Measurements from ENCODE around the gene C20orf144.
A peak's percentile ranks its signal among the peaks of the same experiment; 100 is the strongest.

Gene C20orf144

GRCh38 chr20:33659341-33660034, 2.6 kb upstream of the C20orf144 start:
- H3K4me3 ChIP-seq (replicated peaks; ENCODE audit: low read depth, low read length), result no peak overlapping the region
- DNase-seq (ENCODE audit: extremely low read depth, insufficient read length), result no peak
- 0 out of 2 replicates have a peak, but pooled peaks cover 4% of the 10 kb centered on the region for H3K36me3 ChIP-seq (ENCODE audit: control insufficient read depth, insufficient read depth, low read length)
- H3K27me3 ChIP-seq (replicated peaks; ENCODE audit: control insufficient read depth, insufficient read depth, low read length), result no peaks in the 10 kb centered on the region
- no peak for TF ChIP-seq CTCF (IDR thresholded peaks at IDR 0.05; ENCODE audit: insufficient read depth, low read length, poor library complexity, severe bottlenecking)

- Histone ChIP-seq H3K27me3 (replicated peaks; ENCODE audit: control insufficient read depth, insufficient read depth, low read length) (no peaks in the 10 kb centered on the region), H3K4me3 (replicated peaks; ENCODE audit: low read depth, low read length) (no peak overlapping the region), H3K36me3 (ENCODE audit: control insufficient read depth, insufficient read depth, low read length) (0 out of 2 replicates have a peak, but pooled peaks cover 4% of the 10 kb centered on the region)
- no peak for DNase-seq (ENCODE audit: extremely low read depth, insufficient read length)
- no peak for TF ChIP-seq CTCF (IDR thresholded peaks at IDR 0.05; ENCODE audit: insufficient read depth, low read length, poor library complexity, severe bottlenecking)
These were observed 2.0 kb upstream of the C20orf144 start for GRCh38 chr20:33660035-33660684.

GRCh38 chr20:33660685-33661058, 1.5 kb upstream of the C20orf144 start:
- no peak for TF ChIP-seq CTCF (IDR thresholded peaks at IDR 0.05; ENCODE audit: insufficient read depth, low read length, poor library complexity, severe bottlenecking)

GRCh38 chr20:33663161-33664084, 1.3 kb downstream of the C20orf144 start:
- H3K4me3 ChIP-seq (replicated peaks; ENCODE audit: low read depth, low read length), result peak overlapping the region; percentile 73
- DNase-seq (ENCODE audit: extremely low read depth, insufficient read length), result peak; percentile 89
- 0 out of 2 replicates have a peak, but pooled peaks cover 2% of the 10 kb centered on the region for H3K36me3 ChIP-seq (ENCODE audit: control insufficient read depth, insufficient read depth, low read length)
- no peak for TF ChIP-seq CTCF (IDR thresholded peaks at IDR 0.05; ENCODE audit: insufficient read depth, low read length, poor library complexity, severe bottlenecking)
- no peaks in the 10 kb centered on the region for H3K27me3 ChIP-seq (replicated peaks; ENCODE audit: control insufficient read depth, insufficient read depth, low read length)

More at GRCh38 chr20:33660685-33661058, 1.5 kb upstream of the C20orf144 start:
- Histone ChIP-seq H3K4me3 (replicated peaks; ENCODE audit: low read depth, low read length) (no peak overlapping the region), H3K36me3 (ENCODE audit: control insufficient read depth, insufficient read depth, low read length) (0 out of 2 replicates have a peak, but pooled peaks cover 4% of the 10 kb centered on the region), H3K27me3 (replicated peaks; ENCODE audit: control insufficient read depth, insufficient read depth, low read length) (no peaks in the 10 kb centered on the region)
- no peak for DNase-seq (ENCODE audit: extremely low read depth, insufficient read length)

- DNase-seq (ENCODE audit: extremely low read depth, insufficient read length), result no peak
- no peak for TF ChIP-seq CTCF (IDR thresholded peaks at IDR 0.05; ENCODE audit: insufficient read depth, low read length, poor library complexity, severe bottlenecking)
- Histone ChIP-seq H3K4me3 (replicated peaks; ENCODE audit: low read depth, low read length) (peak overlapping the region; percentile 73), H3K27me3 (replicated peaks; ENCODE audit: control insufficient read depth, insufficient read depth, low read length) (no peaks in the 10 kb centered on the region), H3K36me3 (ENCODE audit: control insufficient read depth, insufficient read depth, low read length) (no peaks in the 10 kb centered on the region; the same call in 1 of the 2 replicates)
These were observed 2.1 kb downstream of the C20orf144 start for GRCh38 chr20:33664085-33664761.

Measured in GM06990 (cell line).